ENCODE data around the gene LONP1. TPM values are rescaled to one million over a fixed set of nuclear protein-coding genes. Genes with fewer than 3 reads are reported as not detected.

The LONP1 gene
- total RNA-seq, 2 donors from 2014 or later, result 31.9 to 95.6 TPM

- WGBS, 2 donors, result 94 to 95% methylated on average over 7 to 10 of the region's 10 CpGs
- no peak for DNase-seq
- Histone ChIP-seq H3K4me3 (no peak overlapping the region), H3K4me1 (peaks cover 22% of the 10 kb centered on the region), H3K36me3 (replicated peaks in 1 of 2; ENCODE audit: insufficient read depth in 1 of 2, low read depth in 2 of 2) (no peaks in the 10 kb centered on the region), H3K27ac (no peak overlapping the region), H3K9me3 (no peaks in the 10 kb centered on the region), H3K27me3 (no peaks in the 10 kb centered on the region)
- TF ChIP-seq CTCF (IDR thresholded peaks at IDR 0.05), result no peak
- TF ChIP-seq POLR2A (IDR thresholded peaks at IDR 0.05), result no peak
- ATAC-seq, result no peak
- intact Hi-C loops (cut with DNase I), result no loop called here
These were observed 42.8 kb downstream of the LONP1 start for GRCh38 chr19:5677136-5677535.

- DNase-seq (no peak), ATAC-seq (no peak)
- no peak overlapping the region for H3K27ac ChIP-seq
- H3K27me3 ChIP-seq, result no peaks in the 10 kb centered on the region
- TF ChIP-seq POLR2A (IDR thresholded peaks at IDR 0.05), result no peak
- intact Hi-C loops (cut with DNase I), result no loop called here
- H3K36me3 ChIP-seq (replicated peaks in 1 of 2; ENCODE audit: insufficient read depth in 1 of 2, low read depth in 2 of 2), result no peaks in the 10 kb centered on the region
- WGBS, 2 donors, result 48 to 74% methylated on average over 5 to 13 of the region's 13 CpGs
- H3K9me3 ChIP-seq, result no peaks in the 10 kb centered on the region
- H3K4me3 ChIP-seq, result no peak overlapping the region
- peaks cover 20% of the 10 kb centered on the region for H3K4me1 ChIP-seq
These were observed 43.2 kb downstream of the LONP1 start for GRCh38 chr19:5676772-5677105.

GRCh38 chr19:5676105-5676771 lies 43.7 kb downstream of the LONP1 start:
- Histone ChIP-seq H3K27me3 (no peaks in the 10 kb centered on the region), H3K27ac (no peak overlapping the region), H3K9me3 (no peaks in the 10 kb centered on the region), H3K36me3 (replicated peaks in 1 of 2; ENCODE audit: insufficient read depth in 1 of 2, low read depth in 2 of 2) (no peaks in the 10 kb centered on the region), H3K4me3 (no peak overlapping the region), H3K4me1 (peaks cover 15% of the 10 kb centered on the region)
- intact Hi-C loops (cut with DNase I), result no loop called here
- WGBS, 2 donors, result 49 to 65% methylated on average over 15 to 16 of the region's 17 CpGs
- ATAC-seq (no peak), DNase-seq (no peak)
- TF ChIP-seq POLR2A (IDR thresholded peaks at IDR 0.05), result no peak

GRCh38 chr19:5674714-5675113 lies 45.2 kb downstream of the LONP1 start:
- no peak overlapping the region for H3K27ac ChIP-seq

GRCh38 chr19:5673752-5674151 lies 46.2 kb downstream of the LONP1 start:
- 100% methylated on average over 1 of the region's 1 CpG for WGBS, 2 donors
- H3K36me3 ChIP-seq (replicated peaks in 1 of 2; ENCODE audit: insufficient read depth in 1 of 2, low read depth in 2 of 2), result peaks cover 0 to 8% of the 10 kb centered on the region in 2 donors

More at GRCh38 chr19:5674714-5675113, 45.2 kb downstream of the LONP1 start:
- H3K4me3 ChIP-seq, result no peak overlapping the region
- no peaks in the 10 kb centered on the region for H3K36me3 ChIP-seq (replicated peaks in 1 of 2; ENCODE audit: insufficient read depth in 1 of 2, low read depth in 2 of 2)
- 81 to 88% methylated on average over 5 of the region's 5 CpGs for whole genome bisulfite sequencing, 2 donors
- H3K9me3 ChIP-seq, result no peaks in the 10 kb centered on the region
- ATAC-seq, result no peak
- intact Hi-C loops (cut with DNase I), result no loop called here
- no peak for DNase-seq
- no peaks in the 10 kb centered on the region for H3K27me3 ChIP-seq
- TF ChIP-seq POLR2A (IDR thresholded peaks at IDR 0.05) (no peak), CTCF (IDR thresholded peaks at IDR 0.05) (no peak)
- peaks cover 9% of the 10 kb centered on the region for H3K4me1 ChIP-seq

More at GRCh38 chr19:5673752-5674151, 46.2 kb downstream of the LONP1 start:
- TF ChIP-seq POLR2A (IDR thresholded peaks at IDR 0.05) (no peak), CTCF (IDR thresholded peaks at IDR 0.05) (no peak)
- DNase-seq, result no peak
- H3K4me3 ChIP-seq, result no peak overlapping the region
- intact Hi-C loops (cut with DNase I), result no loop called here
- H3K27ac ChIP-seq, result no peak overlapping the region
- H3K9me3 ChIP-seq, result no peaks in the 10 kb centered on the region
- no peak for ATAC-seq
- H3K27me3 ChIP-seq, result no peaks in the 10 kb centered on the region
- H3K4me1 ChIP-seq, result no peaks in the 10 kb centered on the region
